Activated CD8-positive, alpha-beta memory T cell treated with anti-CD3 and anti-CD28 coated beads for 1 hour (primary cell): Measurements from ENCODE around the gene ADAMTS16.

Source experiments
- DNase-seq, 2 donors: peaks; one replicate each; pipeline ENCODE4 v3.0.0-alpha.2; 2020; ENCODE audit warnings: low read depth in 1 of 2; ENCODE audit errors: extremely low read depth in 1 of 2

Gene ADAMTS16

GRCh38 chr5:5218396-5218795, 78.3 kb downstream of the ADAMTS16 start:
- DNase-seq: no peak

- DNase-seq: no peak
Observed at GRCh38 chr5:5219541-5219940, 79.4 kb downstream of the ADAMTS16 start.

GRCh38 chr5:5220901-5221631, 80.9 kb downstream of the ADAMTS16 start:
- no peak for DNase-seq

- DNase-seq: no peak
Observed at GRCh38 chr5:5221724-5222123, 81.6 kb downstream of the ADAMTS16 start.

GRCh38 chr5:5231576-5231975, 91.4 kb downstream of the ADAMTS16 start:
- no peak for DNase-seq

- no peak for DNase-seq
Observed at GRCh38 chr5:5234912-5235311, 94.8 kb downstream of the ADAMTS16 start.

GRCh38 chr5:5235685-5236084, 95.6 kb downstream of the ADAMTS16 start:
- no peak for DNase-seq

- DNase-seq: no peak
Observed at GRCh38 chr5:5239191-5239590, 99.1 kb downstream of the ADAMTS16 start.

- DNase-seq: no peak
Observed at GRCh38 chr5:5240234-5240633, 100.1 kb downstream of the ADAMTS16 start.

- DNase-seq: no peak
Observed at GRCh38 chr5:5242056-5242455, 101.9 kb downstream of the ADAMTS16 start.

GRCh38 chr5:5246736-5247135, 106.6 kb downstream of the ADAMTS16 start:
- DNase-seq: no peak

GRCh38 chr5:5250758-5251157, 110.6 kb downstream of the ADAMTS16 start:
- DNase-seq: no peak

GRCh38 chr5:5252106-5252505, 112.0 kb downstream of the ADAMTS16 start:
- DNase-seq: no peak

- DNase-seq: no peak
Observed at GRCh38 chr5:5257353-5257752, 117.2 kb downstream of the ADAMTS16 start.

GRCh38 chr5:5258564-5258963, 118.4 kb downstream of the ADAMTS16 start:
- DNase-seq: no peak

- no peak for DNase-seq
Observed at GRCh38 chr5:5264727-5265126, 124.6 kb downstream of the ADAMTS16 start.

GRCh38 chr5:5266297-5266696, 126.2 kb downstream of the ADAMTS16 start:
- DNase-seq: no peak

- no peak for DNase-seq
Observed at GRCh38 chr5:5270161-5270560, 130.0 kb downstream of the ADAMTS16 start.

GRCh38 chr5:5270958-5271785, 131.0 kb downstream of the ADAMTS16 start:
- DNase-seq: no peak

GRCh38 chr5:5271786-5272321, 131.7 kb downstream of the ADAMTS16 start:
- DNase-seq: no peak

GRCh38 chr5:5273398-5273797, 133.3 kb downstream of the ADAMTS16 start:
- DNase-seq: no peak

GRCh38 chr5:5273976-5274375, 133.8 kb downstream of the ADAMTS16 start:
- no peak for DNase-seq
